ENCODE data around the gene BMPER. TPM values are rescaled to one million over a fixed set of nuclear protein-coding genes. Genes with fewer than 3 reads are reported as not detected.

The BMPER gene
- total and polyA plus RNA-seq, 2 donors from 2014 or later: 0.60 to 0.80 TPM

DNA sequence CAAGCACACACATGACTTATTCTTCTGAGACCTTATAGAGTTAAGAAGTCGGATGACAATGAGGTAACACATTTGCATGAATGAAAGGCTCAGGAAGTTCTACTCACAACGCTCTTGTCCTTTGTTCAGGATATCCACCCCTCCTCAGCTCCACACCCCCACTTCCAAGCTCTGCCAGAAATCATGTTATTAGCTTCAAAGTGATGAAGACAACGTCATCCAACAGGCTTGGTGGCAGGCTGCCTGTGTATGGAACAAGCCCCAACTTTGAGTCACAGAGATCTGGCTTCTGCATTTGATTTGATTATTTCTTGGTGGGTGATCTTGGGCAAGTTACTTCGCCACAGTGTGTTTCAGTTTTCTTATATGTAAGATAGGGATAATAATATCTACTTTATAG is 12.4 kb upstream of the BMPER start:
- intact Hi-C loops (cut with DNase I): no loop called here
- DNase-seq: no peak

DNA sequence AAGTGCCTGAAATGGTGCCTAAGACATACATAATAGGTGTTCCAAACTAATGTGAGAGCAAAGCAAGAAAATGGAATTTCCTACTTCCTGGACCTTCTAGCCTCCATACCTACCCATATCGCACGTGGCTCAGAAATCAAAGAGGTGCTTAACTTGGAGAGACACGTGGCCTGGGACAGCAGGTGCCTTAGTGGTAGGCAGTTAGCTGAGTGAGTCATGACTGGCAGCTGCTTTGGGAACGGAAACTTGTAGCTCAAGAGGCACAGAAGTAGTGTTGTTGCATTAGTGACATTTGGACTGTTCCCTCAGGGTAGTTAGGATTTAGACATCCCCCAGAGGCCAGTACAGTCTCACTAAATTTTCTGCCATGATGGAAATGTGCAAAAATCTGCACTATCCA is 12.0 kb upstream of the BMPER start:
- DNase-seq (no peak), FAIRE-seq (no peak)
- H3K9me3 ChIP-seq (ENCODE audit: control insufficient read depth in 2 of 3, insufficient read depth in 1 of 3, low read length in 3 of 3): no peaks in the 10 kb centered on the region
- no peak overlapping the region for H3K27ac ChIP-seq (ENCODE audit: low read depth in 2 of 2, low read length in 2 of 2)
- H3K27me3 ChIP-seq (ENCODE audit: control insufficient read depth, insufficient read depth, low read length): no peaks in the 10 kb centered on the region
- H3K4me3 ChIP-seq (ENCODE audit: low read length in 3 of 3): no peak overlapping the region
- TF ChIP-seq, protein P1, sequence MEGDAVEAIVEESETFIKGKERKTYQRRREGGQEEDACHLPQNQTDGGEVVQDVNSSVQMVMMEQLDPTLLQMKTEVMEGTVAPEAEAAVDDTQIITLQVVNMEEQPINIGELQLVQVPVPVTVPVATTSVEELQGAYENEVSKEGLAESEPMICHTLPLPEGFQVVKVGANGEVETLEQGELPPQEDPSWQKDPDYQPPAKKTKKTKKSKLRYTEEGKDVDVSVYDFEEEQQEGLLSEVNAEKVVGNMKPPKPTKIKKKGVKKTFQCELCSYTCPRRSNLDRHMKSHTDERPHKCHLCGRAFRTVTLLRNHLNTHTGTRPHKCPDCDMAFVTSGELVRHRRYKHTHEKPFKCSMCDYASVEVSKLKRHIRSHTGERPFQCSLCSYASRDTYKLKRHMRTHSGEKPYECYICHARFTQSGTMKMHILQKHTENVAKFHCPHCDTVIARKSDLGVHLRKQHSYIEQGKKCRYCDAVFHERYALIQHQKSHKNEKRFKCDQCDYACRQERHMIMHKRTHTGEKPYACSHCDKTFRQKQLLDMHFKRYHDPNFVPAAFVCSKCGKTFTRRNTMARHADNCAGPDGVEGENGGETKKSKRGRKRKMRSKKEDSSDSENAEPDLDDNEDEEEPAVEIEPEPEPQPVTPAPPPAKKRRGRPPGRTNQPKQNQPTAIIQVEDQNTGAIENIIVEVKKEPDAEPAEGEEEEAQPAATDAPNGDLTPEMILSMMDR (IDR thresholded peaks at IDR 0.05; ENCODE audit: borderline replicate concordance, extremely low read depth, insufficient read depth): no peak
- no peaks in the 10 kb centered on the region for H3K4me1 ChIP-seq (ENCODE audit: control insufficient read depth in 2 of 3, insufficient read depth in 2 of 3, low read depth in 1 of 3, low read length in 3 of 3)
- intact Hi-C loops (cut with DNase I): no loop called here
- no peaks in the 10 kb centered on the region for H3K36me3 ChIP-seq (ENCODE audit: control insufficient read depth in 2 of 3, insufficient read depth in 3 of 3, low read length in 3 of 3)
- H3K9ac ChIP-seq (ENCODE audit: low read length in 3 of 3): no peak overlapping the region

More for the DNA sequence above, 12.4 kb upstream of the BMPER start:
- Histone ChIP-seq H3K9me3 (ENCODE audit: control insufficient read depth in 2 of 3, insufficient read depth in 1 of 3, low read length in 3 of 3) (no peaks in the 10 kb centered on the region), H3K4me3 (ENCODE audit: low read length in 3 of 3) (no peak overlapping the region), H3K9ac (ENCODE audit: low read length in 3 of 3) (no peak overlapping the region), H3K4me1 (ENCODE audit: control insufficient read depth in 2 of 3, insufficient read depth in 2 of 3, low read depth in 1 of 3, low read length in 3 of 3) (no peaks in the 10 kb centered on the region), H3K36me3 (ENCODE audit: control insufficient read depth in 2 of 3, insufficient read depth in 3 of 3, low read length in 3 of 3) (no peaks in the 10 kb centered on the region), H3K27ac (ENCODE audit: low read depth in 2 of 2, low read length in 2 of 2) (no peak overlapping the region), H3K27me3 (ENCODE audit: control insufficient read depth, insufficient read depth, low read length) (no peaks in the 10 kb centered on the region)
- no peak for FAIRE-seq
- TF ChIP-seq, protein P1 (IDR thresholded peaks at IDR 0.05; ENCODE audit: borderline replicate concordance, extremely low read depth, insufficient read depth): no peak

DNA sequence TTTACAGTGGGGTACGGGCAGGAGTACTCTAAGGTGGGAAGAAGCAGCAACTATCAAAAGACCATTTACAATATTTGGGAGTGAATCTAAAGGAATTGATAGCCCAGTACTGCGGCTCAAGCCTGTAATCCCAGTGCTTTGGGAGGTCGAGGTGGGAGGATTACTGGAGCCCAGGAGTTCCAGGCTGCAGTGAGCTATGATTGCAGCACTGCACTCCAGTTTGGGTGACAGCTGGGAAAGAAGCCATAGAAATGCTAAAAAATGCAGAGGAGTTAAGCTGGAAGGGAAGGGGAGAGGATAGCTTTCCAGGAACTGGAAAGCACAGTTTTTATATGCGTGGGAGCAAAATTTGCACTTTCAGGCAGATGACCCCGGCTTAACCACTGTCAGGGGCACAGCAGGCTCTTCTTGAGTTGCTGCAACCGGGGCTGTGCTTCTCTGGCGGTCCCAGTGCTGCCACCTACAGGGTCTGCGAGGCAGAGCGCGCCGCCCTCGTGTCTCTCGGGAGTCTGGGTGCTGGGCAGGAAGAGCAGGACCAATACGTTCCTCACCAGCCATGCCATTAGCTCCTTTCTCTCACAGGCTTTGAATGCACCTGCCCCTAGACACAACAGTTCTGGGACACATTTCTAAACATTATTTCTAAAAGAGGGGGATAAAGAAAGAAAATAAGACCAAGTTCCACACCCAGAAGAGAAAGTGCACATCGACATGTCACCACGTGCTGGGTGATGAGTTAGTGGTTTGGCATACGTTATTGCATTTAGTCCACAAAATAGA is 10.1 kb upstream of the BMPER start:
- TF ChIP-seq, protein P1 (IDR thresholded peaks at IDR 0.05; ENCODE audit: borderline replicate concordance, extremely low read depth, insufficient read depth): peak; percentile 72
- H3K4me1 ChIP-seq (ENCODE audit: control insufficient read depth in 2 of 3, insufficient read depth in 2 of 3, low read depth in 1 of 3, low read length in 3 of 3): no peaks in the 10 kb centered on the region
- H3K9ac ChIP-seq (ENCODE audit: low read length in 3 of 3): no peak overlapping the region
- FAIRE-seq (no peak), DNase-seq (peak; percentile 87 to 94 (median 91))
- intact Hi-C loops (cut with DNase I): no loop called here
- H3K36me3 ChIP-seq (ENCODE audit: control insufficient read depth in 2 of 3, insufficient read depth in 3 of 3, low read length in 3 of 3): no peaks in the 10 kb centered on the region
- no peaks in the 10 kb centered on the region for H3K27me3 ChIP-seq (ENCODE audit: control insufficient read depth, insufficient read depth, low read length)
- H3K4me3 ChIP-seq (ENCODE audit: low read length in 3 of 3): no peak overlapping the region
- H3K27ac ChIP-seq (ENCODE audit: low read depth in 2 of 2, low read length in 2 of 2): no peak overlapping the region
- H3K9me3 ChIP-seq (ENCODE audit: control insufficient read depth in 2 of 3, insufficient read depth in 1 of 3, low read length in 3 of 3): no peaks in the 10 kb centered on the region
